ENCODE measurements around the gene TBC1D21. TPM values are rescaled to one million over a fixed set of nuclear protein-coding genes. Genes with fewer than 3 reads are reported as not detected.

Gene TBC1D21
- total RNA-seq, 2 donors from 2014 or later, result not detected

GRCh38 chr15:73885954-73886700 lies 12.8 kb downstream of the TBC1D21 start:
- Histone ChIP-seq H3K4me3 (no peak overlapping the region), H3K36me3 (replicated peaks in 1 of 2; ENCODE audit: insufficient read depth in 1 of 2, low read depth in 2 of 2) (no peaks in the 10 kb centered on the region), H3K4me1 (no peaks in the 10 kb centered on the region), H3K9me3 (no peaks in the 10 kb centered on the region), H3K27ac (no peak overlapping the region), H3K27me3 (no peaks in the 10 kb centered on the region)
- ATAC-seq (no peak), DNase-seq (no peak)
- intact Hi-C loops (cut with DNase I), result no loop called here
- TF ChIP-seq POLR2A (IDR thresholded peaks at IDR 0.05) (no peak), CTCF (IDR thresholded peaks at IDR 0.05) (no peak)
- 77 to 78% methylated on average over 6 to 9 of the region's 9 CpGs for WGBS, 2 donors

GRCh38 chr15:73886717-73887345 lies 13.5 kb downstream of the TBC1D21 start:
- intact Hi-C loops (cut with DNase I), result no loop called here
- ATAC-seq (no peak), DNase-seq (no peak)
- no peak overlapping the region for H3K4me3 ChIP-seq
- no peaks in the 10 kb centered on the region for H3K27me3 ChIP-seq
- H3K9me3 ChIP-seq, result peaks cover 0 to 2% (median 0%) of the 10 kb centered on the region in 3 donors
- TF ChIP-seq POLR2A (IDR thresholded peaks at IDR 0.05) (no peak), CTCF (IDR thresholded peaks at IDR 0.05) (no peak)
- H3K36me3 ChIP-seq (replicated peaks in 1 of 2; ENCODE audit: insufficient read depth in 1 of 2, low read depth in 2 of 2), result no peaks in the 10 kb centered on the region
- 75 to 76% methylated on average over 5 of the region's 5 CpGs for WGBS, 2 donors
- H3K27ac ChIP-seq, result no peak overlapping the region
- no peaks in the 10 kb centered on the region for H3K4me1 ChIP-seq

- no peak for DNase-seq
- intact Hi-C loops (cut with DNase I), result no loop called here
- no peak overlapping the region for H3K4me3 ChIP-seq
- H3K4me1 ChIP-seq, result no peaks in the 10 kb centered on the region
- TF ChIP-seq CTCF (IDR thresholded peaks at IDR 0.05) (no peak), POLR2A (IDR thresholded peaks at IDR 0.05) (no peak)
- no peaks in the 10 kb centered on the region for H3K36me3 ChIP-seq (replicated peaks in 1 of 2; ENCODE audit: insufficient read depth in 1 of 2, low read depth in 2 of 2)
- H3K9me3 ChIP-seq, result peaks cover 0 to 7% (median 0%) of the 10 kb centered on the region in 3 donors
- ATAC-seq, result no peak
- H3K27ac ChIP-seq, result no peak overlapping the region
- no peaks in the 10 kb centered on the region for H3K27me3 ChIP-seq
- 44 to 72% methylated on average over 4 to 7 of the region's 7 CpGs for WGBS, 2 donors
These were observed 14.1 kb downstream of the TBC1D21 start for GRCh38 chr15:73887481-73887880.

- WGBS, 2 donors, result 43 to 53% methylated on average over 10 of the region's 10 CpGs
- no peak overlapping the region for H3K27ac ChIP-seq
- TF ChIP-seq POLR2A (IDR thresholded peaks at IDR 0.05) (no peak), CTCF (IDR thresholded peaks at IDR 0.05) (no peak)
- intact Hi-C loops (cut with DNase I), result no loop called here
- H3K4me3 ChIP-seq, result no peak overlapping the region
- peaks cover 0 to 7% (median 0%) of the 10 kb centered on the region in 3 donors for H3K9me3 ChIP-seq
- H3K4me1 ChIP-seq, result no peaks in the 10 kb centered on the region
- ATAC-seq, result no peak
- H3K36me3 ChIP-seq (replicated peaks in 1 of 2; ENCODE audit: insufficient read depth in 1 of 2, low read depth in 2 of 2), result no peaks in the 10 kb centered on the region
- no peak for DNase-seq
- H3K27me3 ChIP-seq, result no peaks in the 10 kb centered on the region
These were observed 15.1 kb downstream of the TBC1D21 start for GRCh38 chr15:73888224-73889041.

Measured in body of pancreas (tissue), 4 donors.